HG03060 (cell line): ENCODE measurements around the gene AGAP5.
"Not testable (repeated sequence)": the region's sequence is repeated elsewhere in the genome, so short reads cannot be mapped to it uniquely, and the experiment has no call there.

ENCODE experiments used
- ATAC-seq: cut with Tn5 transposase; IDR thresholded peaks from one replicate; pipeline ENCODE4 v1.9.1; 2021; ENCODE audit warnings: low read depth, moderate number of reproducible peaks; ENCODE audit not compliant: unreplicated experiment

Gene AGAP5

GRCh38 chr10:73662705-73663104 is 35.2 kb downstream of the AGAP5 start:
- not testable (repeated sequence) for ATAC-seq

- ATAC-seq: no peak
These were observed 42.0 kb downstream of the AGAP5 start, which contains the start of gene SYNPO2L for GRCh38 chr10:73655990-73656298. TSS of gene SYNPO2L (minus strand) at chr10:73656029. CDS start at chr10:73655922, 107 bp downstream.

- ATAC-seq: no peak
These were observed 42.5 kb downstream of the AGAP5 start for GRCh38 chr10:73655257-73655989.

- ATAC-seq: no peak
These were observed 44.2 kb downstream of the AGAP5 start for GRCh38 chr10:73653701-73654100.

- no peak for ATAC-seq
These were observed 44.7 kb downstream of the AGAP5 start for GRCh38 chr10:73653195-73653594.

GRCh38 chr10:73650537-73651331 is 47.2 kb downstream of the AGAP5 start:
- ATAC-seq: no peak

- ATAC-seq: no peak
These were observed 47.9 kb downstream of the AGAP5 start for GRCh38 chr10:73649876-73650536.

- ATAC-seq: no peak
These were observed 48.7 kb downstream of the AGAP5 start for GRCh38 chr10:73648975-73649829.

GRCh38 chr10:73647875-73648651 is 49.8 kb downstream of the AGAP5 start:
- no peak for ATAC-seq

- no peak for ATAC-seq
These were observed 50.6 kb downstream of the AGAP5 start for GRCh38 chr10:73647211-73647874.

- ATAC-seq: no peak
These were observed 51.3 kb downstream of the AGAP5 start for GRCh38 chr10:73646598-73647041.

- no peak for ATAC-seq
These were observed 52.7 kb downstream of the AGAP5 start for GRCh38 chr10:73645251-73645650.

- ATAC-seq: no peak
These were observed 53.1 kb downstream of the AGAP5 start for GRCh38 chr10:73644767-73645166.

GRCh38 chr10:73644015-73644743 is 53.7 kb downstream of the AGAP5 start:
- no peak for ATAC-seq

GRCh38 chr10:73643362-73643761 is 54.5 kb downstream of the AGAP5 start:
- no peak for ATAC-seq

GRCh38 chr10:73641328-73642060 is 56.4 kb downstream of the AGAP5 start, which contains the start of gene MYOZ1:
TSS of gene MYOZ1 (minus strand) at chr10:73641474. CDS start at chr10:73640017, 1,457 bp downstream.
- no peak for ATAC-seq

GRCh38 chr10:73639286-73639685 is 58.6 kb downstream of the AGAP5 start:
- no peak for ATAC-seq

GRCh38 chr10:73635781-73636180 is 62.1 kb downstream of the AGAP5 start:
- ATAC-seq: no peak
